Natural killer cell (primary cell): ENCODE data around the gene DCDC2C. TPM values are rescaled to one million over a fixed set of nuclear protein-coding genes. Genes with fewer than 3 reads are reported as not detected.

Experiments
- ATAC-seq, 3 donors: fragments of 150-1000 bp in 2 of 3; fragments of 200-7000 bp in 1 of 3; cut with Tn5 transposase; 1 replicate in 1 of 3; 2 replicates in 2 of 3; pipeline ENCODE4 v1.10.0; 2021; ENCODE audit warnings: mild to moderate bottlenecking in 2 of 3, moderate library complexity in 2 of 3
- DNase-seq, 2 donors: peaks; one replicate each; pipeline versions ENCODE4 v3.0.0 to v3.0.0-alpha.2; 2013 to 2021; ENCODE audit warnings: mixed read lengths in 1 of 2
- H3K27ac ChIP-seq: one replicate; pipeline ENCODE4 v1.5.1; 2013; ENCODE audit warnings: mild to moderate bottlenecking, low read length
- H3K27me3 ChIP-seq: one replicate; pipeline ENCODE4 v1.6.1; 2013; ENCODE audit warnings: low read length; ENCODE audit not compliant: control insufficient read depth, insufficient read depth
- H3K36me3 ChIP-seq: one replicate; pipeline ENCODE4 v1.6.1; 2013; ENCODE audit warnings: low read length; ENCODE audit not compliant: control insufficient read depth, insufficient read depth
- H3K4me1 ChIP-seq: one replicate; pipeline ENCODE4 v1.6.1; 2013; ENCODE audit warnings: low read length; ENCODE audit not compliant: control insufficient read depth, insufficient read depth
- H3K4me3 ChIP-seq: one replicate; pipeline ENCODE4 v1.5.1; 2013; ENCODE audit warnings: low read length
- H3K9me3 ChIP-seq: one replicate; pipeline ENCODE4 v1.6.1; 2013; ENCODE audit warnings: low read length; ENCODE audit not compliant: control insufficient read depth, insufficient read depth
- H3K27ac Mint-ChIP-seq, 2 donors: one replicate each; pipeline ENCODE4 v1.8.0; 2022; ENCODE audit warnings: mild to moderate bottlenecking in 2 of 2, mixed read lengths in 2 of 2, moderate library complexity in 1 of 2
- H3K27me3 Mint-ChIP-seq, 2 donors: one replicate each; pipeline ENCODE4 v1.8.0; 2022; ENCODE audit warnings: low read depth in 2 of 2, mixed read lengths in 2 of 2
- H3K36me3 Mint-ChIP-seq: one replicate; pipeline ENCODE4 v1.8.0; 2022; ENCODE audit warnings: mixed read lengths
- H3K4me1 Mint-ChIP-seq, 2 donors: one replicate each; pipeline ENCODE4 v1.8.0; 2022; ENCODE audit warnings: mixed read lengths in 2 of 2
- H3K4me3 Mint-ChIP-seq: one replicate; pipeline ENCODE4 v1.8.0; 2022; ENCODE audit warnings: mild to moderate bottlenecking, moderate library complexity, mixed read lengths
- H3K9me3 Mint-ChIP-seq, 2 donors: one replicate each; pipeline ENCODE4 v1.8.0; 2022; ENCODE audit warnings: mixed read lengths in 2 of 2
- CTCF ChIP-seq: fragments of 200-600 bp; IDR thresholded peaks from one replicate; pipeline ENCODE4 v1.8.0; 2022; ENCODE audit warnings: antibody characterized with exemption
- WGBS: methylation state at CpG from one replicate; pipeline ENCODE4 v1.1.7; 2013; ENCODE audit warnings: missing lambda C conversion rate; ENCODE audit not compliant: insufficient coverage; 5-methylcytosine and 5-hydroxymethylcytosine counted together
- intact Hi-C: fragments of 100-400 bp; cut with micrococcal nuclease; formaldehyde crosslinking; loops from one replicate; pipeline ENCODE4 v1.14.2; 2022
- total RNA-seq, 4 donors: library from RNA; stranded (reverse); fragments of 120-200 nt in 1 of 4; gene quantifications; one replicate each; pipeline versions ENCODE4 v1.2.3 to v1.2.4, GENCODE V29; 2013 to 2022

The DCDC2C gene
- total RNA-seq, 3 donors from 2014 or later (not counting 1 experiment from before 2014, with no cell fraction given) = not detected

- H3K9me3 Mint-ChIP-seq = peaks cover 6 to 16% of the 10 kb centered on the region in 2 donors
- Histone ChIP-seq H3K4me3 (no peak overlapping the region), H3K36me3 (no peaks in the 10 kb centered on the region), H3K4me1 (no peaks in the 10 kb centered on the region), H3K9me3 (peaks cover 5% of the 10 kb centered on the region), H3K27me3 (no peaks in the 10 kb centered on the region), H3K27ac (no peak overlapping the region)
- no peak overlapping the region for H3K4me3 Mint-ChIP-seq
- H3K27ac Mint-ChIP-seq = no peak overlapping the region
- H3K27me3 Mint-ChIP-seq = no peaks in the 10 kb centered on the region
- H3K4me1 Mint-ChIP-seq = no peaks in the 10 kb centered on the region
- DNase-seq = no peak
- ATAC-seq = no peak
- no peak for TF ChIP-seq CTCF
- intact Hi-C loops = no loop called here
- 81% methylated on average over 1 of the region's 1 CpG for WGBS
- no peaks in the 10 kb centered on the region for H3K36me3 Mint-ChIP-seq
These were observed 120.4 kb downstream of the DCDC2C start for GRCh38 chr2:3823748-3824147.

GRCh38 chr2:3827673-3828575, 124.5 kb downstream of the DCDC2C start:
- no peak for TF ChIP-seq CTCF

GRCh38 chr2:3830796-3831195, 127.4 kb downstream of the DCDC2C start:
- no peak overlapping the region for H3K27ac Mint-ChIP-seq
- ATAC-seq (no peak), DNase-seq (no peak)
- H3K27me3 Mint-ChIP-seq = no peaks in the 10 kb centered on the region
- Histone ChIP-seq H3K36me3 (no peaks in the 10 kb centered on the region), H3K9me3 (no peaks in the 10 kb centered on the region), H3K4me3 (no peak overlapping the region), H3K27ac (no peak overlapping the region), H3K27me3 (no peaks in the 10 kb centered on the region), H3K4me1 (no peaks in the 10 kb centered on the region)
- H3K36me3 Mint-ChIP-seq = no peaks in the 10 kb centered on the region
- WGBS = 95% methylated on average over 6 of the region's 6 CpGs
- no peak overlapping the region for H3K4me3 Mint-ChIP-seq
- no peaks in the 10 kb centered on the region for H3K4me1 Mint-ChIP-seq
- no peak for TF ChIP-seq CTCF
- H3K9me3 Mint-ChIP-seq = peaks cover 2 to 4% of the 10 kb centered on the region in 2 donors
- intact Hi-C loops = no loop called here

More at GRCh38 chr2:3827673-3828575, 124.5 kb downstream of the DCDC2C start:
- no peak overlapping the region for H3K4me3 ChIP-seq
- DNase-seq (no peak), ATAC-seq (no peak)
- no peaks in the 10 kb centered on the region for H3K36me3 ChIP-seq
- no peaks in the 10 kb centered on the region for H3K36me3 Mint-ChIP-seq
- no peak overlapping the region for H3K27ac ChIP-seq
- no peaks in the 10 kb centered on the region for H3K4me1 Mint-ChIP-seq
- H3K27ac Mint-ChIP-seq = no peak overlapping the region
- intact Hi-C loops = no loop called here
- H3K27me3 ChIP-seq = no peaks in the 10 kb centered on the region
- H3K4me1 ChIP-seq = no peaks in the 10 kb centered on the region
- no peaks in the 10 kb centered on the region for H3K27me3 Mint-ChIP-seq
- H3K4me3 Mint-ChIP-seq = no peak overlapping the region
- H3K9me3 Mint-ChIP-seq = peaks cover 0 to 4% of the 10 kb centered on the region in 2 donors
- WGBS = 72% methylated on average over 6 of the region's 6 CpGs
- no peaks in the 10 kb centered on the region for H3K9me3 ChIP-seq
